B cell (primary cell): ENCODE measurements around the gene S1PR2.

Experiments used
- CTCF ChIP-seq: fragments of 200-600 bp; IDR thresholded peaks from one replicate; pipeline ENCODE4 v1.8.0; 2022; ENCODE audit warnings: antibody characterized with exemption, mild to moderate bottlenecking
- EZH2 ChIP-seq: IDR thresholded peaks from 2 replicates; pipeline ENCODE4 v1.6.1; 2012; ENCODE audit warnings: borderline replicate concordance, low read depth, mild to moderate bottlenecking, moderate library complexity, low read length; ENCODE audit not compliant: insufficient read depth, poor library complexity, severe bottlenecking

DNA sequence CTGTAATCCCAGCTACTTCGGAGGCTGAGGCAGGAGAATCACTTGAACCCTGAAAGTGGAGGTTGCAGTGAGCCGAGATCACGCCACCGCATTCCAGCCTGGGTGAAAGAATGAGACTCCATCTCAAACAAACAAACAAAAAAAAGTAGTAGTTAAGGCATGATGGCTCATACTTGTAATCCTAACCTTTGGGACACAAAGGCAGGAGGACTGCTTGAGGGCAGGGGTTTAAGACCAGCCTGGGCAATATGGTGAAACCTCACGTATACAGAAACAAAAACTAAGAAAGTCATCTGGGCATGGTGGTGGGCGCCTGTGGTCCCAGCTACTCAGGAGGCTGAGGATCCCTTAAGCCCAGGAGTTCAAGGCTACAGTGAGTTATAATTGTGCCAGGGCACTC is 38.2 kb downstream of the S1PR2 start:
- TF ChIP-seq CTCF, result no peak
- no peak for TF ChIP-seq EZH2
